Measurements from ENCODE around the gene SCGB2B2. TPM values are rescaled to one million over a fixed set of nuclear protein-coding genes. Genes with fewer than 3 reads are reported as not detected.

Gene SCGB2B2
- total RNA-seq: under 1 TPM in 1 of 2 donors, not detected in 1; 0.37 TPM

- Histone ChIP-seq H3K27me3 (no peaks in the 10 kb centered on the region), H3K36me3 (peaks cover 28% of the 10 kb centered on the region), H3K27ac (peak within 1 kb of the TSS; percentile 98 to 99), H3K4me3 (peak within 1 kb of the TSS; percentile 82 to 85), H3K4me1 (peaks cover 0 to 9% of the 10 kb centered on the region in 2 donors), H3K9me3 (peaks cover 0 to 13% of the 10 kb centered on the region in 2 donors)
- no peak for TF ChIP-seq CTCF (IDR thresholded peaks at IDR 0.05)
- peak; percentile 78 for DNase-seq (ENCODE audit: low spot score)
These were observed at the start of gene SCGB2B2 for GRCh38 chr19:34676697-34677385. TSS of gene SCGB2B2 (minus strand) at chr19:34677159. CDS start at chr19:34594563, 82,596 bp downstream.

GRCh38 chr19:34725400-34725799, 48.4 kb upstream of the SCGB2B2 start:
- TF ChIP-seq CTCF (IDR thresholded peaks at IDR 0.05): no peak
- no peaks in the 10 kb centered on the region for H3K4me1 ChIP-seq
- H3K36me3 ChIP-seq: no peaks in the 10 kb centered on the region
- no peak overlapping the region for H3K4me3 ChIP-seq
- H3K27me3 ChIP-seq: no peaks in the 10 kb centered on the region
- no peak for DNase-seq (ENCODE audit: low spot score)
- no peaks in the 10 kb centered on the region for H3K9me3 ChIP-seq
- H3K27ac ChIP-seq: no peak overlapping the region

GRCh38 chr19:34722353-34722752, 45.4 kb upstream of the SCGB2B2 start:
- no peak for DNase-seq (ENCODE audit: low spot score)
- H3K4me3 ChIP-seq: no peak overlapping the region
- no peaks in the 10 kb centered on the region for H3K4me1 ChIP-seq
- no peaks in the 10 kb centered on the region for H3K9me3 ChIP-seq
- H3K27me3 ChIP-seq: no peaks in the 10 kb centered on the region
- no peak for TF ChIP-seq CTCF (IDR thresholded peaks at IDR 0.05)
- H3K36me3 ChIP-seq: no peaks in the 10 kb centered on the region
- H3K27ac ChIP-seq: no peak overlapping the region

GRCh38 chr19:34715357-34715756, 38.4 kb upstream of the SCGB2B2 start:
- no peaks in the 10 kb centered on the region for H3K36me3 ChIP-seq
- no peaks in the 10 kb centered on the region for H3K4me1 ChIP-seq
- H3K9me3 ChIP-seq: peaks cover 0 to 4% of the 10 kb centered on the region in 2 donors
- no peak overlapping the region for H3K4me3 ChIP-seq
- no peaks in the 10 kb centered on the region for H3K27me3 ChIP-seq
- no peak overlapping the region for H3K27ac ChIP-seq
- TF ChIP-seq CTCF (IDR thresholded peaks at IDR 0.05): no peak
- no peak for DNase-seq (ENCODE audit: low spot score)

- H3K27me3 ChIP-seq: no peaks in the 10 kb centered on the region
- no peaks in the 10 kb centered on the region for H3K4me1 ChIP-seq
- TF ChIP-seq CTCF (IDR thresholded peaks at IDR 0.05): no peak
- H3K4me3 ChIP-seq: no peak overlapping the region
- peaks cover 0 to 4% of the 10 kb centered on the region in 2 donors for H3K9me3 ChIP-seq
- no peak for DNase-seq (ENCODE audit: low spot score)
- no peak overlapping the region for H3K27ac ChIP-seq
- no peaks in the 10 kb centered on the region for H3K36me3 ChIP-seq
These were observed 36.3 kb upstream of the SCGB2B2 start for GRCh38 chr19:34713262-34713637.
